Natural killer cell (primary cell): ENCODE measurements around the gene TMEM130. TPM values are rescaled to one million over a fixed set of nuclear protein-coding genes. Genes with fewer than 3 reads are reported as not detected.

Experiments
- ATAC-seq, 3 donors: fragments of 150-1000 bp in 2 of 3; fragments of 200-7000 bp in 1 of 3; cut with Tn5 transposase; 1 replicate in 1 of 3; 2 replicates in 2 of 3; pipeline ENCODE4 v1.10.0; 2021; ENCODE audit warnings: mild to moderate bottlenecking in 2 of 3, moderate library complexity in 2 of 3
- DNase-seq, 2 donors: peaks; one replicate each; pipeline versions ENCODE4 v3.0.0 to v3.0.0-alpha.2; 2013 to 2021; ENCODE audit warnings: mixed read lengths in 1 of 2
- H3K27ac ChIP-seq: one replicate; pipeline ENCODE4 v1.5.1; 2013; ENCODE audit warnings: mild to moderate bottlenecking, low read length
- H3K27me3 ChIP-seq: one replicate; pipeline ENCODE4 v1.6.1; 2013; ENCODE audit warnings: low read length; ENCODE audit not compliant: control insufficient read depth, insufficient read depth
- H3K36me3 ChIP-seq: one replicate; pipeline ENCODE4 v1.6.1; 2013; ENCODE audit warnings: low read length; ENCODE audit not compliant: control insufficient read depth, insufficient read depth
- H3K4me1 ChIP-seq: one replicate; pipeline ENCODE4 v1.6.1; 2013; ENCODE audit warnings: low read length; ENCODE audit not compliant: control insufficient read depth, insufficient read depth
- H3K4me3 ChIP-seq: one replicate; pipeline ENCODE4 v1.5.1; 2013; ENCODE audit warnings: low read length
- H3K9me3 ChIP-seq: one replicate; pipeline ENCODE4 v1.6.1; 2013; ENCODE audit warnings: low read length; ENCODE audit not compliant: control insufficient read depth, insufficient read depth
- H3K27ac Mint-ChIP-seq, 2 donors: one replicate each; pipeline ENCODE4 v1.8.0; 2022; ENCODE audit warnings: mild to moderate bottlenecking in 2 of 2, mixed read lengths in 2 of 2, moderate library complexity in 1 of 2
- H3K27me3 Mint-ChIP-seq, 2 donors: one replicate each; pipeline ENCODE4 v1.8.0; 2022; ENCODE audit warnings: low read depth in 2 of 2, mixed read lengths in 2 of 2
- H3K36me3 Mint-ChIP-seq: one replicate; pipeline ENCODE4 v1.8.0; 2022; ENCODE audit warnings: mixed read lengths
- H3K4me1 Mint-ChIP-seq, 2 donors: one replicate each; pipeline ENCODE4 v1.8.0; 2022; ENCODE audit warnings: mixed read lengths in 2 of 2
- H3K4me3 Mint-ChIP-seq: one replicate; pipeline ENCODE4 v1.8.0; 2022; ENCODE audit warnings: mild to moderate bottlenecking, moderate library complexity, mixed read lengths
- H3K9me3 Mint-ChIP-seq, 2 donors: one replicate each; pipeline ENCODE4 v1.8.0; 2022; ENCODE audit warnings: mixed read lengths in 2 of 2
- WGBS: methylation state at CpG from one replicate; pipeline ENCODE4 v1.1.7; 2013; ENCODE audit warnings: missing lambda C conversion rate; ENCODE audit not compliant: insufficient coverage; 5-methylcytosine and 5-hydroxymethylcytosine counted together
- intact Hi-C: fragments of 100-400 bp; cut with micrococcal nuclease; formaldehyde crosslinking; loops from one replicate; pipeline ENCODE4 v1.14.2; 2022
- total RNA-seq, 4 donors: library from RNA; stranded (reverse); fragments of 120-200 nt in 1 of 4; gene quantifications; one replicate each; pipeline versions ENCODE4 v1.2.3 to v1.2.4, GENCODE V29; 2013 to 2022
- TF ChIP-seq, protein P1 (sequence below): fragments of 200-600 bp; IDR thresholded peaks from one replicate; pipeline ENCODE4 v1.8.0; 2022; ENCODE audit warnings: antibody characterized with exemption

The TMEM130 gene
- total RNA-seq, 3 donors from 2014 or later (not counting 1 experiment from before 2014, with no cell fraction given) = not detected

DNA sequence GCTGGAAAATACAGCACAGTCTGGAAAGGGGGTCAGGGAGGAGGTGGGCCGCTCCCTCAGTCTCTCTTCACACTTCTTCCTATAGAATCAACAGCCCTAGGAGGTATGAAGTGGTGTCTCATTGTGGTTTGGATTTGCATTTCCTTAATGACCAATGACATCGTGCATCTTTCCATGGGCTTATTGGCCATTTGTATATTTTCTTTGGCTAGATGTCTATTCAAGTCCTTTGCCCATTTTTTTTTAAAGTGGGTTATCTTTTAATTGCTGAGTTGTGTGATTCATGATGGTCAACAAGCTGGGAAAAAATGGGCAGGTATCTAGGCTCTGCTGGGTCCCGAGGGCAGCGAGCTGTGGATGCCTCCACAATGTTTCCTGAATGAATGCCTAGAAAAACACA is 29.1 kb downstream of the TMEM130 start:
- no peaks in the 10 kb centered on the region for H3K4me1 Mint-ChIP-seq
- TF ChIP-seq, protein P1, sequence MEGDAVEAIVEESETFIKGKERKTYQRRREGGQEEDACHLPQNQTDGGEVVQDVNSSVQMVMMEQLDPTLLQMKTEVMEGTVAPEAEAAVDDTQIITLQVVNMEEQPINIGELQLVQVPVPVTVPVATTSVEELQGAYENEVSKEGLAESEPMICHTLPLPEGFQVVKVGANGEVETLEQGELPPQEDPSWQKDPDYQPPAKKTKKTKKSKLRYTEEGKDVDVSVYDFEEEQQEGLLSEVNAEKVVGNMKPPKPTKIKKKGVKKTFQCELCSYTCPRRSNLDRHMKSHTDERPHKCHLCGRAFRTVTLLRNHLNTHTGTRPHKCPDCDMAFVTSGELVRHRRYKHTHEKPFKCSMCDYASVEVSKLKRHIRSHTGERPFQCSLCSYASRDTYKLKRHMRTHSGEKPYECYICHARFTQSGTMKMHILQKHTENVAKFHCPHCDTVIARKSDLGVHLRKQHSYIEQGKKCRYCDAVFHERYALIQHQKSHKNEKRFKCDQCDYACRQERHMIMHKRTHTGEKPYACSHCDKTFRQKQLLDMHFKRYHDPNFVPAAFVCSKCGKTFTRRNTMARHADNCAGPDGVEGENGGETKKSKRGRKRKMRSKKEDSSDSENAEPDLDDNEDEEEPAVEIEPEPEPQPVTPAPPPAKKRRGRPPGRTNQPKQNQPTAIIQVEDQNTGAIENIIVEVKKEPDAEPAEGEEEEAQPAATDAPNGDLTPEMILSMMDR = no peak
- H3K27me3 ChIP-seq = no peaks in the 10 kb centered on the region
- intact Hi-C loops = loop anchor here (1.0 kb wide), 1 partner anchor 407 kb away; no protein-coding TSS in a partner anchor
- ATAC-seq = no peak
- no peak for DNase-seq
- H3K36me3 Mint-ChIP-seq = no peaks in the 10 kb centered on the region
- no peaks in the 10 kb centered on the region for H3K4me1 ChIP-seq
- H3K27ac ChIP-seq = no peak overlapping the region
- peaks cover 0 to 3% of the 10 kb centered on the region in 2 donors for H3K27me3 Mint-ChIP-seq
- 30% methylated on average over 3 of the region's 4 CpGs for WGBS
- H3K9me3 ChIP-seq = no peaks in the 10 kb centered on the region
- H3K9me3 Mint-ChIP-seq = no peaks in the 10 kb centered on the region
- H3K4me3 Mint-ChIP-seq = no peak overlapping the region
- no peak overlapping the region for H3K4me3 ChIP-seq
- H3K36me3 ChIP-seq = no peaks in the 10 kb centered on the region
- no peak overlapping the region for H3K27ac Mint-ChIP-seq

DNA sequence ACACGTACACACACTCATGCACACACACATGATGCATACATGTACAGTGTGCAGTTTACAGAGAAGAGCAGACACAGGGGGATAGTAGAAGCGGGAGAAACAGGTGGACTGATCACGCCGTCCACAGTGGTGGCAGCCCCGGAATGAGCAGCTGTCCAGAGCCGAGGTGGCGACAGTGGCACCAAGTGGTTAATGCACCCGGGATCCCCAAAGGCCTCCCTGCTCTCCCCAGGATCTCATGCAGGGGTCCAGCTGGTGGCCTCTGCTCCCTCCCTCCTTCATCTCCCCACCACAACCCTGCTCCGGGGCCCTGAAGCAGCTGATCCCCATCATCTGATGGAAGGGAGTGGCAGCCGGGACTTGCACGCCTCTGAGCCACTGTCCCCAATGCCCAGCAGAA is 29.7 kb downstream of the TMEM130 start:
- Mint-ChIP-seq H3K9me3 (no peaks in the 10 kb centered on the region), H3K4me3 (no peak overlapping the region), H3K4me1 (no peaks in the 10 kb centered on the region), H3K36me3 (no peaks in the 10 kb centered on the region), H3K27me3 (peaks cover 0 to 3% of the 10 kb centered on the region in 2 donors), H3K27ac (no peak overlapping the region)
- H3K27me3 ChIP-seq = no peaks in the 10 kb centered on the region
- ATAC-seq (no peak), DNase-seq (no peak)
- no peaks in the 10 kb centered on the region for H3K36me3 ChIP-seq
- H3K9me3 ChIP-seq = no peaks in the 10 kb centered on the region
- no peak overlapping the region for H3K4me3 ChIP-seq
- TF ChIP-seq, protein P1 = no peak
- no peaks in the 10 kb centered on the region for H3K4me1 ChIP-seq
- intact Hi-C loops = no loop called here
- WGBS = 79% methylated on average over 10 of the region's 11 CpGs
- no peak overlapping the region for H3K27ac ChIP-seq

DNA sequence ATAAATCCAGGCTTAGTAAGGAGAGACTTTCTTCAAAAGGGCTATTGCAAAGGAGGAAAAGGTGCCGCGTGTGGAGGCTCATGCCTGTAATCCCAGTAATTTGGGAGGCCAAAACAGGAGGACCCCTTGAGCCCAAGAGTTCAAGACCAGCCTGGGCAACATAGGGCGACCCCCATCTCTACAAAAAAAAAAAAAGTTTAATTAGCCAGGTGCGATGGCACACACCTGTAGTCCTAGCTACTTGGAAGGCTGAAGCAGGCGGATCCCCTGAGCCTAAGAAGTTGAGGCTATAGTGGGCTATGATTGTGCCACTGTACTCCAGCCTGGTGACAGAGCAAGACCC is 32.2 kb downstream of the TMEM130 start:
- Histone ChIP-seq H3K27me3 (no peaks in the 10 kb centered on the region), H3K4me1 (no peaks in the 10 kb centered on the region), H3K27ac (no peak overlapping the region), H3K36me3 (no peaks in the 10 kb centered on the region), H3K4me3 (no peak overlapping the region), H3K9me3 (no peaks in the 10 kb centered on the region)
- intact Hi-C loops = no loop called here
- WGBS = 66% methylated on average over 5 of the region's 5 CpGs
- no peak for ATAC-seq
- Mint-ChIP-seq H3K27ac (no peak overlapping the region), H3K4me3 (no peak overlapping the region), H3K36me3 (no peaks in the 10 kb centered on the region), H3K27me3 (peaks cover 0 to 3% of the 10 kb centered on the region in 2 donors), H3K4me1 (no peaks in the 10 kb centered on the region), H3K9me3 (no peaks in the 10 kb centered on the region)
- TF ChIP-seq, protein P1 = no peak
- DNase-seq = no peak
